MM.1S (cell line): ENCODE results near the gene FER.

Experiments used
- DNase-seq: peaks from one replicate; pipeline ENCODE4 v3.0.0-alpha.2; 2015
- H2AFZ ChIP-seq: fragments of 300-600 bp; sonication (generic); 2 replicates; pipeline ENCODE4 v1.6.0; 2016; ENCODE audit warnings: antibody characterized with exemption, low read length
- H3F3A ChIP-seq: fragments of 300-600 bp; sonication (generic); 2 replicates; pipeline ENCODE4 v1.6.1; 2016; ENCODE audit warnings: mild to moderate bottlenecking, antibody characterized with exemption, low read length, moderate library complexity, mixed read lengths; ENCODE audit not compliant: insufficient read depth
- H3K27ac ChIP-seq: fragments of 300-600 bp; sonication (generic); 2 replicates; pipeline ENCODE4 v1.5.1; 2016; ENCODE audit warnings: mild to moderate bottlenecking, low read length
- H3K27me3 ChIP-seq: fragments of 300-600 bp; sonication (generic); replicated peaks from 2 replicates; pipeline ENCODE4 v1.6.0; 2016; ENCODE audit warnings: low read length; ENCODE audit not compliant: insufficient read depth
- H3K36me3 ChIP-seq: fragments of 300-600 bp; sonication (generic); replicated peaks from 2 replicates; pipeline ENCODE4 v1.6.1; 2016; ENCODE audit warnings: mild to moderate bottlenecking, low read length, mixed read lengths; ENCODE audit not compliant: insufficient read depth
- H3K4me1 ChIP-seq: fragments of 300-600 bp; sonication (generic); 2 replicates; pipeline ENCODE4 v1.6.1; 2016; ENCODE audit warnings: low read length, mixed read lengths
- H3K4me2 ChIP-seq: fragments of 300-600 bp; sonication (generic); 2 replicates; pipeline ENCODE4 v1.6.0; 2016; ENCODE audit warnings: low read depth, low read length
- H3K4me3 ChIP-seq: fragments of 300-600 bp; sonication (generic); 2 replicates; pipeline ENCODE4 v1.5.1; 2016; ENCODE audit warnings: low read length, mixed read lengths
- H3K79me2 ChIP-seq: fragments of 300-600 bp; sonication (generic); 2 replicates; pipeline ENCODE4 v1.6.1; 2016; ENCODE audit warnings: mixed run types, low read length, mixed read lengths
- H3K9ac ChIP-seq: fragments of 300-600 bp; sonication (generic); 2 replicates; pipeline ENCODE4 v1.6.1; 2016; ENCODE audit warnings: low read length, mixed read lengths
- H3K9me2 ChIP-seq: fragments of 300-600 bp; sonication (generic); replicated peaks from 2 replicates; pipeline ENCODE4 v1.6.1; 2016; ENCODE audit warnings: mild to moderate bottlenecking, low read length, mixed read lengths; ENCODE audit not compliant: insufficient read depth
- H3K9me3 ChIP-seq: fragments of 300-600 bp; sonication (generic); replicated peaks from 2 replicates; pipeline ENCODE4 v1.6.1; 2016; ENCODE audit warnings: mild to moderate bottlenecking, low read length, mixed read lengths; ENCODE audit not compliant: insufficient read depth
- H4K20me1 ChIP-seq: fragments of 300-600 bp; sonication (generic); 2 replicates; pipeline ENCODE4 v1.6.1; 2016; ENCODE audit warnings: mild to moderate bottlenecking, low read length, moderate library complexity, mixed read lengths; ENCODE audit not compliant: insufficient read depth
- CTCF ChIP-seq: fragments of 300-600 bp; sonication (generic); IDR thresholded peaks from 2 replicates; pipeline ENCODE4 v1.5.1; 2016; ENCODE audit warnings: antibody characterized with exemption, low read length, mixed read lengths
- EZH2 ChIP-seq: fragments of 300-600 bp; sonication (generic); optimal IDR thresholded peaks from 2 replicates; pipeline ENCODE3; 2017; ENCODE audit warnings: low read depth, mild to moderate bottlenecking, antibody characterized with exemption, low read length, mixed read lengths
- EZH2phosphoT487 ChIP-seq: fragments of 300-600 bp; sonication (generic); IDR thresholded peaks from 2 replicates; pipeline ENCODE4 v1.6.1; 2018; ENCODE audit warnings: antibody characterized with exemption, low read length

FER gene

GRCh38 chr5:109163336-109163735 lies 415.6 kb downstream of the FER start:
- TF ChIP-seq CTCF = no peak
- no peak for TF ChIP-seq EZH2
- no peak for TF ChIP-seq EZH2phosphoT487
- Histone ChIP-seq H4K20me1 (no peaks in the 10 kb centered on the region), H3F3A (no peaks in the 10 kb centered on the region), H3K9me3 (no peaks in the 10 kb centered on the region), H3K4me1 (no peaks in the 10 kb centered on the region), H3K27me3 (no peaks in the 10 kb centered on the region), H3K79me2 (no peaks in the 10 kb centered on the region), H3K36me3 (no peaks in the 10 kb centered on the region), H3K27ac (no peak overlapping the region), H3K9me2 (no peaks in the 10 kb centered on the region), H3K4me2 (no peak overlapping the region), H3K9ac (no peak overlapping the region), H3K4me3 (no peak overlapping the region), H2AFZ (no peak overlapping the region)
- no peak for DNase-seq

- H3K4me3 ChIP-seq = no peak overlapping the region
- H3K9ac ChIP-seq = no peak overlapping the region
- no peaks in the 10 kb centered on the region for H3K36me3 ChIP-seq
- no peaks in the 10 kb centered on the region for H3K4me1 ChIP-seq
- no peaks in the 10 kb centered on the region for H3K27me3 ChIP-seq
- DNase-seq = no peak
- no peaks in the 10 kb centered on the region for H4K20me1 ChIP-seq
- no peak overlapping the region for H2AFZ ChIP-seq
- H3K27ac ChIP-seq = no peak overlapping the region
- H3K79me2 ChIP-seq = no peaks in the 10 kb centered on the region
- H3F3A ChIP-seq = no peaks in the 10 kb centered on the region
- no peaks in the 10 kb centered on the region for H3K9me3 ChIP-seq
- no peaks in the 10 kb centered on the region for H3K9me2 ChIP-seq
- H3K4me2 ChIP-seq = no peak overlapping the region
- TF ChIP-seq EZH2phosphoT487 = no peak
These were observed 416.3 kb downstream of the FER start for GRCh38 chr5:109164001-109164400.

- Histone ChIP-seq H3K27me3 (no peaks in the 10 kb centered on the region), H3K4me3 (no peak overlapping the region), H3K27ac (no peak overlapping the region), H3K79me2 (no peaks in the 10 kb centered on the region), H3K4me1 (no peaks in the 10 kb centered on the region), H3F3A (no peaks in the 10 kb centered on the region), H4K20me1 (no peaks in the 10 kb centered on the region), H3K4me2 (no peak overlapping the region), H3K9ac (no peak overlapping the region), H3K9me2 (no peaks in the 10 kb centered on the region), H3K36me3 (no peaks in the 10 kb centered on the region), H2AFZ (no peak overlapping the region), H3K9me3 (no peaks in the 10 kb centered on the region)
- no peak for DNase-seq
- TF ChIP-seq CTCF (no peak), EZH2phosphoT487 (no peak), EZH2 (no peak)
These were observed 419.9 kb downstream of the FER start for GRCh38 chr5:109167586-109167985.

- Histone ChIP-seq H3K9ac (no peak overlapping the region), H3K79me2 (no peaks in the 10 kb centered on the region), H3K9me3 (no peaks in the 10 kb centered on the region), H3K4me2 (no peak overlapping the region), H3K27ac (no peak overlapping the region), H4K20me1 (no peaks in the 10 kb centered on the region), H3F3A (no peaks in the 10 kb centered on the region), H3K36me3 (no peaks in the 10 kb centered on the region), H3K9me2 (no peaks in the 10 kb centered on the region), H2AFZ (no peak overlapping the region), H3K4me1 (no peaks in the 10 kb centered on the region), H3K27me3 (no peaks in the 10 kb centered on the region), H3K4me3 (no peak overlapping the region)
- no peak for TF ChIP-seq EZH2
- TF ChIP-seq CTCF = no peak
- no peak for TF ChIP-seq EZH2phosphoT487
- no peak for DNase-seq
These were observed 420.5 kb downstream of the FER start for GRCh38 chr5:109168151-109168550.
